PFSK-1 (cell line): Measurements from ENCODE around the gene TMEM176A.

Experiments
- FOXP2 ChIP-seq: optimal IDR thresholded peaks from 2 replicates; pipeline ENCODE3; 2011; ENCODE audit warnings: borderline replicate concordance, control low read depth, inconsistent platforms; ENCODE audit not compliant: insufficient read depth; ENCODE audit errors: extremely low read length, extremely low read depth
- POLR2AphosphoS5 ChIP-seq: IDR thresholded peaks from 2 replicates; pipeline ENCODE4 v1.6.1; 2012; ENCODE audit warnings: low read depth, mild to moderate bottlenecking, control low read depth, low read length, moderate library complexity
- SIN3A ChIP-seq: IDR thresholded peaks from 2 replicates; pipeline ENCODE4 v1.6.1; 2012; ENCODE audit warnings: mild to moderate bottlenecking, low read length, moderate library complexity, borderline replicate concordance; ENCODE audit not compliant: insufficient read depth
- TAF1 ChIP-seq: IDR thresholded peaks from 2 replicates; pipeline ENCODE4 v1.6.1; 2012; ENCODE audit warnings: low read length, control low read depth, borderline replicate concordance; ENCODE audit not compliant: insufficient read depth
- TF ChIP-seq, protein P1 (sequence below), 2 experiments: IDR thresholded peaks; 2 replicates each; pipeline versions ENCODE4 v1.6.1 to v1.8.0; 2011 to 2012; ENCODE audit warnings: low read depth in 2 of 2, low read length in 2 of 2, control low read depth in 1 of 2, inconsistent platforms in 1 of 2, mild to moderate bottlenecking in 1 of 2, moderate library complexity in 1 of 2; ENCODE audit not compliant: insufficient read depth in 1 of 2

- TF ChIP-seq, protein P1, sequence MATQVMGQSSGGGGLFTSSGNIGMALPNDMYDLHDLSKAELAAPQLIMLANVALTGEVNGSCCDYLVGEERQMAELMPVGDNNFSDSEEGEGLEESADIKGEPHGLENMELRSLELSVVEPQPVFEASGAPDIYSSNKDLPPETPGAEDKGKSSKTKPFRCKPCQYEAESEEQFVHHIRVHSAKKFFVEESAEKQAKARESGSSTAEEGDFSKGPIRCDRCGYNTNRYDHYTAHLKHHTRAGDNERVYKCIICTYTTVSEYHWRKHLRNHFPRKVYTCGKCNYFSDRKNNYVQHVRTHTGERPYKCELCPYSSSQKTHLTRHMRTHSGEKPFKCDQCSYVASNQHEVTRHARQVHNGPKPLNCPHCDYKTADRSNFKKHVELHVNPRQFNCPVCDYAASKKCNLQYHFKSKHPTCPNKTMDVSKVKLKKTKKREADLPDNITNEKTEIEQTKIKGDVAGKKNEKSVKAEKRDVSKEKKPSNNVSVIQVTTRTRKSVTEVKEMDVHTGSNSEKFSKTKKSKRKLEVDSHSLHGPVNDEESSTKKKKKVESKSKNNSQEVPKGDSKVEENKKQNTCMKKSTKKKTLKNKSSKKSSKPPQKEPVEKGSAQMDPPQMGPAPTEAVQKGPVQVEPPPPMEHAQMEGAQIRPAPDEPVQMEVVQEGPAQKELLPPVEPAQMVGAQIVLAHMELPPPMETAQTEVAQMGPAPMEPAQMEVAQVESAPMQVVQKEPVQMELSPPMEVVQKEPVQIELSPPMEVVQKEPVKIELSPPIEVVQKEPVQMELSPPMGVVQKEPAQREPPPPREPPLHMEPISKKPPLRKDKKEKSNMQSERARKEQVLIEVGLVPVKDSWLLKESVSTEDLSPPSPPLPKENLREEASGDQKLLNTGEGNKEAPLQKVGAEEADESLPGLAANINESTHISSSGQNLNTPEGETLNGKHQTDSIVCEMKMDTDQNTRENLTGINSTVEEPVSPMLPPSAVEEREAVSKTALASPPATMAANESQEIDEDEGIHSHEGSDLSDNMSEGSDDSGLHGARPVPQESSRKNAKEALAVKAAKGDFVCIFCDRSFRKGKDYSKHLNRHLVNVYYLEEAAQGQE (IDR thresholded peaks at IDR 0.05; ENCODE audit: insufficient read depth in 1 of 2, low read depth in 2 of 2, low read length in 2 of 2): no peak
- TF ChIP-seq TAF1 (no peak), FOXP2 (no peak), SIN3A (no peak), POLR2AphosphoS5 (no peak)
Observed at GRCh38 chr7:150790416-150791075, 10.0 kb upstream of the TMEM176A start.
